Omental fat pad (tissue), 4 donors: ENCODE results near the gene CTRL. TPM values are rescaled to one million over a fixed set of nuclear protein-coding genes. Genes with fewer than 3 reads are reported as not detected.

Source experiments
- ATAC-seq: fragments of 150-250 bp; one replicate; pipeline ENCODE4 v1.9.1; 2016; ENCODE audit warnings: mild to moderate bottlenecking, moderate library complexity; ENCODE audit not compliant: low FRiP score
- DNase-seq: peaks from one replicate; pipeline ENCODE4 v3.0.0-alpha.2; 2019; ENCODE audit warnings: low spot score
- total RNA-seq, 4 donors: library from RNA; depleted of rRNA; stranded (reverse); fragments of >200 nt; gene quantifications; one replicate each; pipeline ENCODE4 v1.1.0, GENCODE V29; 2016
- TF ChIP-seq, protein P1 (sequence below), 3 donors: fragments of 450-650 bp; IDR thresholded peaks; one replicate each; pipeline ENCODE4 v1.5.1; 2016 to 2017; ENCODE audit warnings: antibody characterized with exemption in 3 of 3, mild to moderate bottlenecking in 3 of 3, moderate library complexity in 2 of 3

The CTRL gene
- total RNA-seq, 4 donors from 2014 or later: 0.65 to 5.0 (median 2.3) TPM

DNA sequence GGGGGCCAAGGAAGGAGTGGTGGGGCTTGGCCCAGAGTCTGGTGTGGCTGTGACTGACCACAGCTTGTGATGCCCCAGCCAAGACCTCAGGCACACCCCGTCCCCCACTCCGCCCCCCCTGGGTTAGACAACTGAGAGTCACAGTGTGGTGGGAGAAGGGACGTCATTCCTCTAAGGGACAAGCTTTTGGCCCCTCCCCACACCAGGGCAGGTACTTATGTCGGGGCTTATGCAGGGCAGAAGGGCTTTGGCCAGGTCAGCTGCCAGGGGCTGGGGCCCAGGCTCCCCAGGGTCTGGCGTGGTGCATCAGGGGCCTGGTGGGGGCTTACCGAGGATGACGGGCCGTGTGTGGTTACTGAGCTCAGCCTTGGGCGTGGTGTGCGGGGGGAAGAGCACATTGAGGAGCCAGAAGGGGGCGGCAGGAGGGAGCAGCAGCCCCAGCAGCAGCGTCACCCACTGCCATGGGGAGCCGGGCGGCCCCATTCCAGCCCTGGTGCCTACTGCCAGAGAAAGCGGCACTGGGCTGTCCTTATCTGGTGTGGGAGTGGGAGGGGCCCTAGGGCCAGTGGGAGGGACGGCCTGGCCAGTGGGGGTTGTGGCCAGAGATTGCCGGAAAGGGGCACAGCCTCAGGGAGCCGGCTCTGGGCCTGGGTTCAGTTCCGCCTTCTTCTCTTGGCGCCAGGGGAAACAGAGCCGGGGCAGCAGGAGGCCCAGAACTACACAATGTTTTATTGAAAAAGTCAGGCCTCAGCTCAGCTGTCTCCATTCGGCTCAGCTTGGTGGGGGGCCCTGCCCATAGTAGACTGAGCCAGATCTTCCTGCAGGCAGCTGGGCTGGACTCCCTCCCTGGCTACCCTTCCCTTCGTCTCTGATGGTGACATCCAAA, 12.2 kb upstream of the CTRL start, which contains the start of gene LCAT:
Gene LCAT, minus strand, starts transcription at position 502 of the 886 bp plus-strand sequence. Its CDS starts 19 bp downstream, at position 483.
- no peak for DNase-seq
- ATAC-seq: peak; percentile 57
- TF ChIP-seq, protein P1, sequence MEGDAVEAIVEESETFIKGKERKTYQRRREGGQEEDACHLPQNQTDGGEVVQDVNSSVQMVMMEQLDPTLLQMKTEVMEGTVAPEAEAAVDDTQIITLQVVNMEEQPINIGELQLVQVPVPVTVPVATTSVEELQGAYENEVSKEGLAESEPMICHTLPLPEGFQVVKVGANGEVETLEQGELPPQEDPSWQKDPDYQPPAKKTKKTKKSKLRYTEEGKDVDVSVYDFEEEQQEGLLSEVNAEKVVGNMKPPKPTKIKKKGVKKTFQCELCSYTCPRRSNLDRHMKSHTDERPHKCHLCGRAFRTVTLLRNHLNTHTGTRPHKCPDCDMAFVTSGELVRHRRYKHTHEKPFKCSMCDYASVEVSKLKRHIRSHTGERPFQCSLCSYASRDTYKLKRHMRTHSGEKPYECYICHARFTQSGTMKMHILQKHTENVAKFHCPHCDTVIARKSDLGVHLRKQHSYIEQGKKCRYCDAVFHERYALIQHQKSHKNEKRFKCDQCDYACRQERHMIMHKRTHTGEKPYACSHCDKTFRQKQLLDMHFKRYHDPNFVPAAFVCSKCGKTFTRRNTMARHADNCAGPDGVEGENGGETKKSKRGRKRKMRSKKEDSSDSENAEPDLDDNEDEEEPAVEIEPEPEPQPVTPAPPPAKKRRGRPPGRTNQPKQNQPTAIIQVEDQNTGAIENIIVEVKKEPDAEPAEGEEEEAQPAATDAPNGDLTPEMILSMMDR (IDR thresholded peaks at IDR 0.05): no peak

DNA sequence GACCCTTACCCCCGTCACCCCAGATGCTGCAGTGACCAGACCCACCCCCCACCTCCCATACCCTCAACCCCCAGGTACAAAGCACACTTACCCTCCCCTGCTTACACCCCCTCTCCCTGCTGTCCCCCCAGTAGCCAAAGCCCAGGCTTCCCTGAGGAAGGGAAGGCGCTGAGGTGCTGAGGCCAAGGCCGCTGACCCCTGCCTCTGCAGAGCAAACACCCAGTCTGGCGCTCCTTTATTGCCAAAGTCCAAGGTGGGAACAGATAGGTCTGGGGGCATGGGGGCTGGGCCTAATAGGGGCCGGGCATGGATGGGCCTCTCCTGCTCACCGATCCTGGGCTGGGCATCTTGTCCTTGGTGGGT, 11.6 kb upstream of the CTRL start:
- TF ChIP-seq, protein P1 (IDR thresholded peaks at IDR 0.05): no peak
- DNase-seq: no peak

DNA sequence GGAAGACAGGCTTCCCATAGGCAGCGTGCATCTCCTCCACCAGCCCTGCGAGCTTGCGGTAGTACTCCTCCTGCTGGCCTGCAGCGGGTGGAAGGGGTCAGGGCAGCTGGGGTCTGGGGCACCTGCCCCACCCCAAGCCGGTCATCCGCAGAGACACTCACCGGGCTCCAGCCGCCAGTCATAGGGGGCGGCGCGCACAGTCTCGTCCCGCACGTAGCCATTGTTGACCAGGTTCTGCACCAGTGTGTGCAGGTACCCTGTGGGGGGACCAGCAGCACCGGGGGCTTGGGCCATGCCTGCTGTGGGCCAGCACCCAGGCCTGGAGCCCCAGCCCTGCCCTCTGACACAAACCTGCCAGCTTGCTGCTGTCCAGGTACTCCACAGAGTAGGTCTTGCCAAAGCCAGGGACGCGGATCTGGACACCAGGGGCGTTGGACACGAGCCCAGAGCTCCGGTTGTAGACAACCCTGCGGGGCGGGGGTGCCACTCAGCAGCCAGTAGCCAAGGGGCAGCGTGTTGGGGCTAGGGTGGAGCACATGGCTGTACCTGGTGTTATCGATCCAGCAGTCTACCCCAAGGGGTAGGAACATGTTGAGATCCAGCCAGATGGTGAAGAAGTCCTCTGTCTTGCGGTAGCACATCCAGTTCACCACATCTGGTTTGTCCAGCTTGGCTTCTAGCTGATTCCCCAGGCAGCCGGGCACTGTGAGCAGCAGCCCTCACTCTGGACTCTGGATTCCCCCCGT, 11.0 kb upstream of the CTRL start:
- ATAC-seq (no peak), DNase-seq (no peak)
- TF ChIP-seq, protein P1 (IDR thresholded peaks at IDR 0.05): no peak

More for the DNA sequence above, 11.6 kb upstream of the CTRL start:
- ATAC-seq: no peak

DNA sequence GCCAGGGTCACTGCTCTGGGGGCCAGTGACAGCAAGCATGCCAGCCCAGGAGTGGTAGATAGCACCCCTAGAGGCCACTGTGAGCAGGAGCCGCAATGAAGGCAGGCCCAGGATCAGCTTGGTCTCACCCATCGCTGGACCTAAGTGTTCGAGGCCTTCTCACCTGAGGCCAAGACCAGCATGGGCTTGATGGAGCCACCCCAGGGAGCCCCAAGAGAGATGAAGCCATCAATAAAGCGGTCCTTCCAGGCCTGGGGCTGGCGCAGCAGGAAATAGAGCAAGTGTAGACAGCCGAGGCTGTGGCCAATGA, 10.5 kb upstream of the CTRL start:
- DNase-seq (no peak), ATAC-seq (peak; percentile 32)
- TF ChIP-seq, protein P1 (IDR thresholded peaks at IDR 0.05): no peak

DNA sequence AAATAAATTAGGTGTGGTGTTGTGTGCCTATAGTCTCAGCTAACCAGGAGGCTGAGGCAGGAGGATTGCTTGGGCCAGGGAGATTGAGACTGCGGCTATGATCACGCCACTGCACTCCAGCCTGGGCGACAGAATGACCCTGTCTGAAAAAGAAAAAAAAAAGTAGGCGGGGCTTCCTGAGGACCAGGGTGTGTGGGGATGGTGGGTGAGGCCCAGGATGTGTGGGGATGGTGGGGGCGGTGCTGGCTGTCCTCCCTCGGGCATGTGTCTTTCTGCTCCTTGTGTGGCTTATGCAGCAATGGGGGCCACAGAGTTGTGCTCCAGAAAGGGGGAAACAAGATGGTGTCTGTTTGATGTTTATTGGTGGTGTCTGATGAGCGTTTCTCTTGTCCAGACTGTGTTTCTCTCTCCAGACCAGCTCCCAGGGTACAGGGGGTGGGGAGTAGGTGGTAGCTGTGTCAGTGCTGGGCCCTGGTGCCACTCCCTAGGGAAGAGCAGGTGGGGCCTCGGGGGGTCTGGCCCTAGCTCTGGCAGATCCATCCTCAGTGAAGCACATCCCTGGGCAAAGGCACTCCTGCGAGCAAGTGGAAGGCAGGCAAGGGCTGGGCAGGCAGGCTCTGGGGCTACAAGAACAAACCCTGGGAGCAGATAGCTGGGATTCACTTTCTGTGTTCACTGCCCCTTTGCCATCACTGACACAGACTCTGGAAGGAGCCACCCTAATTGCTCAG, 10.0 kb upstream of the CTRL start:
- DNase-seq (no peak), ATAC-seq (no peak)
- TF ChIP-seq, protein P1 (IDR thresholded peaks at IDR 0.05): no peak

DNA sequence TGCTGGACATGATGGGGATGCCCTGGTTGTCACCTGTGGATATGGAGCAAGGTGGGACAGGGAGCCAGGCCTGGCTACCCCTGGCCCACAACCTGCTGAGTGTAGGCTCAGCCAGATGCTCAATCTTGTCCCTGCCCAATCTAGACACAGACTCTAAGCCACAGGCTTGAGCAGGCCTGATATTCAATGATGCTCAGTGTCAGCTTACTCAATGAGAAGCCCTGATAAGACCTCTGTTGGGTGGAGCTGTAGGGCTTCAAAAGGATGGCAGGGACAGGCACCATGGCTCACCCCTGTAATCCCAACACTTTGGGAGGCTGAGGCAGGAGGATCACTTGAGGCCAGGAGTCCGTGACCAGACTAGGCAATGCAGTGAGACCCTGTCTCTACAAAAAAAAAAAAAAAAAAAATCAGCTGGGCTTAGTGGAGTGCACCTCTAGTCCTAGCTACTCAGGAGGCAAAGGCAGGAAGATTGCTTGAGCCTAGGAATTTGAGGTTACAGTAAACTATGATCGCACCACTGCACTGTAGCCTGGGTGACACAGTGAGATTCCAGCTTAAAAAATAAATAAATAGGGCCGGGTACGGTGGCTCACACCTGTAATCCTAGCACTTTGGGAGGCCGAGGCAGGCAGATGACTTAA, 8.9 kb upstream of the CTRL start:
- TF ChIP-seq, protein P1 (IDR thresholded peaks at IDR 0.05): no peak
- ATAC-seq (no peak), DNase-seq (no peak)
